Uterus (tissue), 2 donors: Measurements from ENCODE around the gene CAMKK2.
"Not testable (repeated sequence)": the region's sequence is repeated elsewhere in the genome, so short reads cannot be mapped to it uniquely, and the experiment has no call there.

Experiments used
- POLR2A ChIP-seq, 2 donors: fragments of 450-650 bp; IDR thresholded peaks; one replicate each; pipeline ENCODE4 v1.6.1; 2016; ENCODE audit warnings: antibody characterized with exemption in 2 of 2, mild to moderate bottlenecking in 1 of 2, moderate library complexity in 1 of 2
- TF ChIP-seq, protein P1 (sequence below), 4 experiments: fragments of 200-600 bp in 2 of 4; fragments of 450-650 bp in 2 of 4; sonication (generic) in 2 of 4; IDR thresholded peaks; one replicate each; pipeline ENCODE4 v1.5.1; 2016 to 2019; ENCODE audit warnings: antibody characterized with exemption in 4 of 4, mild to moderate bottlenecking in 2 of 4, moderate library complexity in 1 of 4

DNA sequence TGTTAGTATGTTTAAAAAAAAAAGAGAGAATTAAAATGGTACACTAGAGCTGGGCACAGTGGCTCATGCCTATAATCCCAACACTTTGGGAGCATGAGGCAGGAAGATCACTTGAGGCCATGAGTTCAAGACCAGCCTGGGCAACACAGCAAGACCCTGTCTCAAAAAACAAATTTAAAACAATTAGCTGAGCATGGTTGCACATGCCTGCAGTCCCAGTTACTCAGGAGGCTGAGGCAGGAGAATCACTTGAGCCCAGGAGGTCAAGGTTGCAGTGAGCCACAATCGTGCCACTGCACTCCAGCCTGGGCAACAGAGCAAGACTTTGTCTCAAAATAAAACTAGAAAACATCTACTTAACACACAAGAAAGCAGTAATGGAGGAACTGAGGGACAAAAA lies 13.7 kb upstream of the CAMKK2 start:
- TF ChIP-seq, protein P1, sequence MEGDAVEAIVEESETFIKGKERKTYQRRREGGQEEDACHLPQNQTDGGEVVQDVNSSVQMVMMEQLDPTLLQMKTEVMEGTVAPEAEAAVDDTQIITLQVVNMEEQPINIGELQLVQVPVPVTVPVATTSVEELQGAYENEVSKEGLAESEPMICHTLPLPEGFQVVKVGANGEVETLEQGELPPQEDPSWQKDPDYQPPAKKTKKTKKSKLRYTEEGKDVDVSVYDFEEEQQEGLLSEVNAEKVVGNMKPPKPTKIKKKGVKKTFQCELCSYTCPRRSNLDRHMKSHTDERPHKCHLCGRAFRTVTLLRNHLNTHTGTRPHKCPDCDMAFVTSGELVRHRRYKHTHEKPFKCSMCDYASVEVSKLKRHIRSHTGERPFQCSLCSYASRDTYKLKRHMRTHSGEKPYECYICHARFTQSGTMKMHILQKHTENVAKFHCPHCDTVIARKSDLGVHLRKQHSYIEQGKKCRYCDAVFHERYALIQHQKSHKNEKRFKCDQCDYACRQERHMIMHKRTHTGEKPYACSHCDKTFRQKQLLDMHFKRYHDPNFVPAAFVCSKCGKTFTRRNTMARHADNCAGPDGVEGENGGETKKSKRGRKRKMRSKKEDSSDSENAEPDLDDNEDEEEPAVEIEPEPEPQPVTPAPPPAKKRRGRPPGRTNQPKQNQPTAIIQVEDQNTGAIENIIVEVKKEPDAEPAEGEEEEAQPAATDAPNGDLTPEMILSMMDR (IDR thresholded peaks at IDR 0.05): not testable (repeated sequence)
- not testable (repeated sequence) for TF ChIP-seq POLR2A (IDR thresholded peaks at IDR 0.05)
